GM18498 (cell line): ENCODE measurements around the gene DENND5B.
"Not testable (repeated sequence)": the region's sequence is repeated elsewhere in the genome, so short reads cannot be mapped to it uniquely, and the experiment has no call there.

Experiments used
- ATAC-seq: cut with Tn5 transposase; IDR thresholded peaks from one replicate; pipeline ENCODE4 v1.9.1; 2021; ENCODE audit warnings: mild to moderate bottlenecking, moderate library complexity; ENCODE audit not compliant: unreplicated experiment

DENND5B gene

GRCh38 chr12:31508436-31509150 is 82.3 kb downstream of the DENND5B start:
- no peak for ATAC-seq

GRCh38 chr12:31507966-31508365 is 83.0 kb downstream of the DENND5B start:
- ATAC-seq = no peak

DNA sequence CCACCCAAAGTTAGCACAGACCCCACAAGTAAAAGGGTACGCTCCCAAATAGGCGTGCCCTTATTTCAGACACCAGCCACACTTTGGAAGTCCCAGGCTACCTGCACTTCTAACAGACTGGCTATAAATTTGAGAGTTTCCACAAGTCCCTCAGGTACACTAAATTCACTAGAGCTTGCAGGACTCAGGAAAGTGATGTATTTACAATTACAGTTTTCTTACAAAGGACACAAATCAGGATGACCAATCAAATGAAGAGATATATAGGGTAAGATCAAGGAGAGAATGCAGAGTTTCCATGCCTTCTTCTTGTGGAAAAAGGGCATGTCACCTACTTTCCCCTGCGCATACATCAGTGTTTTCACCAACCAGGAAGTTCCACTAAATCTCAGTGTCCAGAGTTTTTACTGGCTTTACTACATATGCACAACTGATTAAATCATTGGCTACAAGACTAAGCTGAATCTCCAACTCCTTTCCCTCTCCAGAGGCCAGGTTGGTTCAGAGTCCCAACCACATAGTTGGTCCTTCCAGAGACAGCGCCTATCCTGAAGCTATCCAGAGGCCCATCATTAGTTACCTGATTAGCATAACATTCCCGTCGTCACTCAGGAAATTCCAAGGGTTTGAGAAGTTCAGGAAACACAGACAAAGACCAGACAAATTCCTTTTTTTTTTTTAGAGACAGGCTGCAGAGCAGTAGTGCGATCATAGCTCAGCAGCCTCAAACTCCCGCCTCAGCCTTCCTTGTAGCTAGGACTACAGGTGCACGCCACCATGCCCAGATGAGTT is 84.2 kb downstream of the DENND5B start:
- no peak for ATAC-seq

DNA sequence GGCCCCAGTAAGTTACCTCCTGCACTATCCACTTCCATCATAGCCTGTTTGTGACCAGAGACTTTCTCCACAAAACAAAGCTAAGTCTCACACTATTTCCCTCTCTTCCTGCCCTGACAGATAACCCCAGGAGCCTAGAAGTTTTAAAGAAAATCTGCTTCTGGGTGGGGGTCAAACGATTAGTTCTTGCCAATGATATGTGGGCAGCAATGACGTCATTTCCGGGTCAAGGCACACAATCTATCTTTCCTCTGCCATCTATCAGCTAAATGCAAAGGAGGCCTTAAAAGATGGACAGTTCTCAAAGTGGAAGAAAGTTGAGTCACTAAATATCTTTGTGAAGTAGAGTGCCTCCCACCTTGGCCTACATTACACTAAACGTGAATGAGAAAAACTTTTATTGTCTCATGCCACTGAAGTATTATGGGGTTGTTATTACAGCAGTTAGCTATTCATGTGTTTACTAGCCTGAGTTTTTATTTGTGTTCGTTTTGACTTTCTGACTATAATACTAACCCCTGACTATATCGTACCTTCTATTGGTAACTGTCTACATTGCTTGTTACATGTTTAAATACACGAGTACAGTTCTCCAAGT is 86.2 kb downstream of the DENND5B start:
- ATAC-seq = no peak

DNA sequence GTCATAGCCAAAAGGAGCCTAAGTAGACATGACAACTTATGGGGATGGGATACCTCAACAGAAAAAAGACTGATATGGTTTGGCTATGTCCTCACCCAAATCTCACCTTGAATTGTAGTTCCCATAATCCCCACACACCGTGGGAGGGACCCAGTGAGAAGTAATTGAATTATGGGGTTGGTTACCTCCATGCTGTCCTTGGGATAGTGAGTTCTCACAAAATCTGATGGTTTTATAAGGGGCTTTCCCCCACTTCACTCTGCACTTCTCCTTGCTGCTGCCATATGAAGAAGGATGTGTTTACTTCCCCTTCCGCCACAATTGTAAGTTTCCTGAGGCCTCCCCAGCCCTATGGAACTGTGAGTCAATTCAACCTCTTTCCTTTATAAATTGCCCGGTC is 89.9 kb downstream of the DENND5B start:
- ATAC-seq = not testable (repeated sequence)

GRCh38 chr12:31499567-31499966 is 91.4 kb downstream of the DENND5B start:
- ATAC-seq = no peak

- no peak for ATAC-seq
Observed at GRCh38 chr12:31498424-31498823, 92.5 kb downstream of the DENND5B start.

DNA sequence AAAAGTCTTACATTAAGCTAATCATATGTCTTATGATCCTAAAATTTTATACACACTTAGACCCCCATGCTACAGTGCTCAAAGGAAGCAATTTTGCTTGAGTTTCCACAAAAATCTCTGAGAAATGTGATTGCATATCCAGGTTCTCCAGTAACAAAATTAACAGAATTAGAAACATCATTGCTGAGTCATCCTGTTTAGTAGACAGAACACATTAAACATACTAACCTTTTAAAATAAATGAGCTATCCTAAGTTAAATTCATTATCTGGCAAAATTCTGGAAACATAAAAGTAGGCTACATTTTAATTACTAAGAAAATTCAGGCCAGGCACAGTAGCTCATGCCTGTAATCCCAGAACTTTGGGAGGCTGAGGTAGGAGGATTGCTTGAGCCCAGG is 94.7 kb downstream of the DENND5B start:
- no peak for ATAC-seq

- no peak for ATAC-seq
Observed at GRCh38 chr12:31494455-31494854, 96.5 kb downstream of the DENND5B start.

- no peak for ATAC-seq
Observed at GRCh38 chr12:31492599-31493196, 98.2 kb downstream of the DENND5B start.

DNA sequence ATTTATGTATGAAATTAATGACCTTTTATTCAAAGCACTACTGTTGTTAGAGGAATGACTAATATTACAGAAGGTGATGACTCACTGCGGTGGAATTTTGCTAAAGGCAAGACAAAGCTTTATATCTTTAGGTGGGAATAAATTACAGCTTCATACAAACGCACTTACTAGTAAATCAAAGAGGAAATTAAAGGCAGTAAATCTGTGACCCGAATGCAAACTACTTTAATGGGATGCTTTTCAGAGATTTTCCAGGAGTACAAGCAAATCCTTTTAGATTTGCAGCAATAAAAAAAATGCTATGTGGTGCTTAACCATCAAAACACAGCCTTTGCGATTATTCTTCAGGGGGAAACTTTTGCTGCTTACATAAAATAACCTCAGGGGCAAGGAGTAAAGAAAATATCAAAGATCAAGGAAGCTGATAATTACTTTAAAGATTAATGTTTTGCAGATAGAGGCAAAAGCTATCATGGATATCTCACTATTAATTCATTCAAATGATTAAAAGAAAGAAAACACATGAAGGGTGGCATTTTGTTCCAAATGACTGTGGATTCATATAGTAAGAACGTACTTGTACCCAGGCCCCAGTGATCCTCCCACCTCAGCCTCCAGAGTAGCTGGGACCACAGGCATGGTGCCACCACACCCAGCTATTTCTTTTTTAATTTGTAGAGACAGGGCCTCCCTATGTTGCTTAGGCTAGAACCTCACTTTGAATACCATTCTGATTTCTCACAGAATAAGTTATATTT is 98.9 kb downstream of the DENND5B start:
- ATAC-seq = no peak

DNA sequence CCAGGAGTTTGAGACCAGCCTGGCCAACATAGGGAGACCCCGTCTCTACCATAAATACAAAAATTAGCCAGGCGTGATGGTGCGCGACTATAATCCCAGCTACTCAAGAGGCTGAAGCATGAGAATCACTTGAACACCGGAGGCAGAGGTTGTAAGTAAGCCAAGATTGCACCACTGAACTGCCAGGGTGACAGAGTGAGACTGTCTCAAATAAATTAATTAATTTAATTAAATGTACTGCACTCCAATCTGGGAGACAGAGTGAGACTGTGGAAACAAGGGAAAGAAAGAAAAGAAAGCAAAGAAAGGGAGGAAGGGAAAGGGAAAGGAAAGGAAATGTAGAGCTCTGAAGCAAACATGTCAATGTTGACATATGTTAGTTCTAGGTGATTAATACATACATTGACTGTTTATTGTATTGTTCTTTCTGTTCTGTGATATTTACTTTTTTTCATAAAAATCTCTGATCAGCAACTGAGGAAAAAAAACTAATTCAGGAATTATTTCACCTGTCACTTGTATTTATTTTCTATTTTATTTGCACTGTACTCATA is 99.6 kb downstream of the DENND5B start:
- ATAC-seq = no peak

DNA sequence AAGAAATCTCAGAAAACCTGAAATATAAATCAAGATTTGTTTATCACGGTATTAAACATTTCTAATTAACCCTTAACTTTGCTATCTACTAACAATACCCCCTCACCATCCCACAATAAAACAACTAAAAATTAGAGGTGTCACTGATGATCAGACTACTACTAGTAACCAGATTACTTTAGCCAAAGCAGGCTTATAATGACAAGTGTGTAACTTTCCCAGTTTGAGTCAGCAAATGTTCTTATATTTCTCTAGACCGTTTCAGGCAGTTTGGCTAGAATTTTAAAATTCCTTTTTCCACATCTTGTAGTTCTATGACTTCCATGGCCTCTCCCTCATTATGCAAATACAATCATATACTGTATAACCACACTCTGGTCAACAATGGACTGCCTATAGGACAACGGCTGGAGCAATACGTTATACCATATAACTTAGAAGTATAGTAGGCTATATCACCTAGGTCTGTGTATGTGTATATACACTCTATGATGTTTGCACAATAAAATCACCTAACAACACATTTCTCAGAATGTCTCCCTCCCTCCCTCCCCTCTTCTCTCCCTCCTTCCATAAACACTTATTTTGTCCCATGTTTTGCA is 102.1 kb downstream of the DENND5B start:
- ATAC-seq = no peak

DNA sequence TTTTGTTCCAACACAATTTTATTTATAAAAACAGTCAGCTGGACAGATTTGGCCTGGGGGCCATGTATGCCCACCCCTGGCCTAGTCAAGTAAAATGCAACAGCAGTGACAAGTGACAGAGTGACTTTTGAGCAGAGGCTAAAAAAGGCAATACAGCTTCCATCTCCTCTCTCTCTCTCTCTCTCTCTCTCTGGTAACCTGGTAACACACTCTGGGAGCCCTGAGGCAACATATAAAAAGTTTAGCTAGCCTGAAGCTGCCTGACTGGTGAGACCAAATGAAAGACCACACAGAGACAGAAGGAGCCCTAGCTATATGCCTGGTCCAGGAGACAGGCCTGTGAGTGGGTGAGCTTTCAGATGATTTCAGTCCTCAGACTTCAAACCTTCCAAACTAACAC is 105.4 kb downstream of the DENND5B start:
- ATAC-seq = no peak

DNA sequence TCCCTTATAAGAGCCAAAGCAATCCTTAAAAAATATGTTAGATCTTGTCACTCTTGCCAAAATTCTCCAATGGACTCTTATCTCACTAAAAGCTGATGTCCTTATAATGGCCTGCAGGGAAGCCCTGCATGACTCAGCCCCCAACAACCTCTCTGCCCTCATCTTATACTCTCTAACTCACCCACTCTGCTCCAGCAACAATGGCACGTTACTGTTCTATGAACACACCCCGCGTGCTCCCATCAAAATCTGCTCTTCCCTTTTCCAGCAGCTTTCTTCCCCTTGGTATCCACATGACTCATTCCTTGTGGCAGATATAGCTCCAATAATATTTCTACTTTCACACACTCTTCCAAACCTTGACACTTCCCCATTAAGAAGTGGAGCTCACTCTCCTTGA is 108.1 kb downstream of the DENND5B start:
- no peak for ATAC-seq

GRCh38 chr12:31481415-31481814 is 109.5 kb downstream of the DENND5B start:
- ATAC-seq = no peak

DNA sequence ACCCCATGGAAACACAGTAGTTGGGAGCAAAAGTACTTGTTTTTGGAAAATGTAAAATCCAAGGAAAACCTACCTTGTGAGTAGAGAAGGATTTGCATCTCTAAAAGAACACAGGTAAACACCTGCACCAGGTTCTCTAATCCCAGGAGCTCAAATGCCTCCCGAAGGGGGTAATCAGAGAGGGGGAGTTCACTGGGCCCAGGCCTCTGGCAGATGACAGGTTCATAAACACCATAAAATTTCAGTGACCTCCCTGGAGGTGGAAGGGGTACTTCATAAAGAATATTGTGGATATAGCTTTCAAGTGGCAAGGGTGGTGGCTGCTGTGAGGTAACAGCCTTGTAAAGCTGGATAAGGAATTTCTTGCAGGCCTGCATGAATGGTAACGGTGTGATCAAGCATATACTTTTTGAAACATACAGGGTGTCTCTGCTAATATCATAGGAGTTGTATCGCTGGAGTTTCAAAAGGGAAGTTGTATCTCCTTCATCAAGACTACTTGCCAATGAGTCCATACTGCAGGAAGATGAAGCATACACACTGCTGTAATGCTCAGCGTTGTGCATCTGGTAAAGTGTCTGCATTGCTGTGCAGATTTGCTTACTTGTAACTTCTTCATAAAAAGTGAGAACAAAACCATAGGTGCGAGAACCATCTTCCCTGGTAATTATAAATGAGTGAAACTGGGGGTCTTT is 111.3 kb downstream of the DENND5B start:
- no peak for ATAC-seq

DNA sequence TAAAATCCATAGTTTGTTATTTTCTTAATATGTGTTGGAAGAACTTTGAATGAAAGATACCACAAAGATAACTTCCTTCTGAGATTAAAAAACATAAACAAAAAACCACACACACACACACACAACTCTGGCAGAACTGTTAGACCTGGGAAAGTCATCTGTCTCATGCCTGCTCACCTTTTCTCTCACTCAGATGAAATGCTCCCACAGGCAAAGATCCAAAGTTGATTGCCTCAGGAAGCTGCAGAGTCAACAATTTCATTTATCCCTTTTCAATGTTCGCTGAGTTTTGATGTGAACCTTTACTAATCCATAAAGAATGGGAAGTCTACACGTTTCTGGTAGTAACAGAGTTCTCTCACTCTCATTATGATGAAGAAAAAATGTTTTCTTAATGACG is 112.0 kb downstream of the DENND5B start:
- no peak for ATAC-seq

DNA sequence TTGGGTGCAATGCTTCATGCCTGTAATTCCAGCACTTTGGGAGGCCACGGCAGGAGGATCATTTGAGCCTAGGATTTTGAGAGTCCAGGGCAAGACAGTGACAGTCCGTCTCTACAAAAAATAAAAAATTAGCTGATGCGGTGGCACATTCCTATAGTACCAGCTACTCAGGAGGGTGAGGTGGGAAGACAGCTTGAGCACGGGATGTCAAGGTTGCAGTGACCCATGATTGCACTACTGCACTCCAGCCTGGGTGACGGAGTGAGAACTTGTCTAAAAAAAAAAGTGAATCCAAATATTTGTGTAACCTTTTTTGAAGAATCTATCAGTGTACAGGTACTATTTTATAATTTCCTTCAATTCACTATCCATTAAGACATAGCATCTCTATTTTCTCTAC is 112.5 kb downstream of the DENND5B start:
- no peak for ATAC-seq

DNA sequence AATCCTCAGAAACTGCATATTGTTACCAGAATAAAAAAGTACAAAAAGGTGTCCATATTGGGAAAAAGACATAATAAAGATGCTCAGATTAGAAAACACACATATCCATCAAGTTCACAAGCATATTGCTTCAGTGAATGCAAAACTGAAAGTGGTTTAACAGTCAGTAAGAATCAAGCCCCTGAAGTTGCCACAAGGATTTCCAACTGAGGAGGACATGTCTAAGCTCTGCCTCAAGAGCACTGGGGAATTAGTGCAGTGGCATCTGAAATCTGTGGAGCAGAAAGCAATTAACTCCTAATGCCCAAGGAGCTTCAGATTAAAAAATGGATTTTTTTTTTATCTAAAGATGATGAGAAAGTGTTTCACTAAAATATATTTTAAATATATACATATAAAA is 113.2 kb downstream of the DENND5B start:
- no peak for ATAC-seq
